ENCODE results near the gene AOPEP.

GRCh38 chr9:94703488-94704140, 22.9 kb upstream of the AOPEP start:
- TF ChIP-seq CTCF (IDR thresholded peaks at IDR 0.05) = no peak
- TF ChIP-seq POLR2A (IDR thresholded peaks at IDR 0.05) = no peak
